Measurements from ENCODE around the gene CELSR3.

DNA sequence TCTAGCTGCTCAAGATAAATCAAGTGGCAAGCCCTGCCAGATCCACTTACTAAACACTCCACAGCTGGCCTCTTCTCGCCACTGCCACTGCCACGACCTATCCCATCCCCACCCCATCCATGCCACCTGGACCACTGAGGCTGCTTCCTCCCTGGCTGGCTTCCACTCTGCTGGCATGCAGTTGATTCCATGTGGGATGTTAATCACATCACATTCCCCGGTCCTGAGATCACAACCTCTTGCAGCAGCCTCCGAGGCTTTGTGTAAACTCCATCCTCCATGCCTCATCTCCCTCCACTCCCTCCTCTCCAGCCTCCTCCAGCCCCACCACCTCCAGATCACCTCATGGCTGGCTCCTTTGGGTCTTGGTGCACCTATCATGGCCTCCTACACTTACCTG, 15.4 kb upstream of the CELSR3 start:
- TF ChIP-seq, protein P1, sequence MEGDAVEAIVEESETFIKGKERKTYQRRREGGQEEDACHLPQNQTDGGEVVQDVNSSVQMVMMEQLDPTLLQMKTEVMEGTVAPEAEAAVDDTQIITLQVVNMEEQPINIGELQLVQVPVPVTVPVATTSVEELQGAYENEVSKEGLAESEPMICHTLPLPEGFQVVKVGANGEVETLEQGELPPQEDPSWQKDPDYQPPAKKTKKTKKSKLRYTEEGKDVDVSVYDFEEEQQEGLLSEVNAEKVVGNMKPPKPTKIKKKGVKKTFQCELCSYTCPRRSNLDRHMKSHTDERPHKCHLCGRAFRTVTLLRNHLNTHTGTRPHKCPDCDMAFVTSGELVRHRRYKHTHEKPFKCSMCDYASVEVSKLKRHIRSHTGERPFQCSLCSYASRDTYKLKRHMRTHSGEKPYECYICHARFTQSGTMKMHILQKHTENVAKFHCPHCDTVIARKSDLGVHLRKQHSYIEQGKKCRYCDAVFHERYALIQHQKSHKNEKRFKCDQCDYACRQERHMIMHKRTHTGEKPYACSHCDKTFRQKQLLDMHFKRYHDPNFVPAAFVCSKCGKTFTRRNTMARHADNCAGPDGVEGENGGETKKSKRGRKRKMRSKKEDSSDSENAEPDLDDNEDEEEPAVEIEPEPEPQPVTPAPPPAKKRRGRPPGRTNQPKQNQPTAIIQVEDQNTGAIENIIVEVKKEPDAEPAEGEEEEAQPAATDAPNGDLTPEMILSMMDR (conservative IDR thresholded peaks at IDR 0.05; ENCODE audit: low read depth, low read length): no peak
- TF ChIP-seq EZH2phosphoT487 (IDR thresholded peaks at IDR 0.05; ENCODE audit: borderline replicate concordance, low read length): no peak
- no peak for TF ChIP-seq EZH2 (IDR thresholded peaks at IDR 0.05; ENCODE audit: low read length, unreplicated experiment)

Data from PC-3 (cell line).